TTC549 (cell line): ENCODE data around the gene GPR84.

Source experiments
- FAIRE-seq: peaks from 2 replicates; lab custom pipeline; 2012; peaks lifted over from hg19 to GRCh38; lab: Jason Lieb, UNC

Gene GPR84

GRCh38 chr12:54364413-54364812 is at the start of gene GPR84:
GPR84 (minus strand) TSS chr12:54364486; CDS start chr12:54363851, 635 bp downstream.
- no peak for FAIRE-seq

- FAIRE-seq, result no peak
These were observed 49.3 kb upstream of the GPR84 start for GRCh38 chr12:54413284-54414190.

- FAIRE-seq, result no peak
These were observed 48.5 kb upstream of the GPR84 start for GRCh38 chr12:54412786-54413185.

- FAIRE-seq, result no peak
These were observed 48.1 kb upstream of the GPR84 start for GRCh38 chr12:54412348-54412747.

GRCh38 chr12:54411391-54412241 is 47.3 kb upstream of the GPR84 start:
- no peak for FAIRE-seq

GRCh38 chr12:54409267-54409666 is 45.0 kb upstream of the GPR84 start:
- no peak for FAIRE-seq

- FAIRE-seq, result no peak
These were observed 43.1 kb upstream of the GPR84 start for GRCh38 chr12:54407183-54407905.

- FAIRE-seq, result no peak
These were observed 41.3 kb upstream of the GPR84 start for GRCh38 chr12:54405573-54405972.

- FAIRE-seq, result no peak
These were observed 40.8 kb upstream of the GPR84 start for GRCh38 chr12:54405106-54405505.

- no peak for FAIRE-seq
These were observed 40.0 kb upstream of the GPR84 start for GRCh38 chr12:54404061-54405004.

GRCh38 chr12:54401119-54401518 is 36.8 kb upstream of the GPR84 start:
- no peak for FAIRE-seq

GRCh38 chr12:54398995-54399793 is 34.9 kb upstream of the GPR84 start:
- FAIRE-seq, result peak; percentile 25

GRCh38 chr12:54398218-54398617 is 33.9 kb upstream of the GPR84 start:
- FAIRE-seq, result no peak

- no peak for FAIRE-seq
These were observed 32.9 kb upstream of the GPR84 start for GRCh38 chr12:54397157-54397556.

GRCh38 chr12:54395545-54395944 is 31.3 kb upstream of the GPR84 start:
- FAIRE-seq, result no peak

GRCh38 chr12:54394986-54395385 is 30.7 kb upstream of the GPR84 start:
- FAIRE-seq, result no peak

- no peak for FAIRE-seq
These were observed 30.0 kb upstream of the GPR84 start for GRCh38 chr12:54394281-54394719.

GRCh38 chr12:54393743-54394142 is 29.5 kb upstream of the GPR84 start:
- FAIRE-seq, result no peak

GRCh38 chr12:54393207-54393609 is 28.9 kb upstream of the GPR84 start:
- FAIRE-seq, result no peak

- no peak for FAIRE-seq
These were observed 28.4 kb upstream of the GPR84 start for GRCh38 chr12:54392485-54393206.
